ENCODE results near the gene RELN.

Gene RELN

GRCh38 chr7:103990991-103991390, 1.5 kb upstream of the RELN start:
- DNase-seq (ENCODE audit: low spot score) = no peak

GRCh38 chr7:103989785-103990767, 618 bp upstream of the RELN start:
- DNase-seq (ENCODE audit: low spot score) = no peak

GRCh38 chr7:103988468-103989199, 824 bp downstream of the RELN start:
- no peak for DNase-seq (ENCODE audit: low spot score)

DNA sequence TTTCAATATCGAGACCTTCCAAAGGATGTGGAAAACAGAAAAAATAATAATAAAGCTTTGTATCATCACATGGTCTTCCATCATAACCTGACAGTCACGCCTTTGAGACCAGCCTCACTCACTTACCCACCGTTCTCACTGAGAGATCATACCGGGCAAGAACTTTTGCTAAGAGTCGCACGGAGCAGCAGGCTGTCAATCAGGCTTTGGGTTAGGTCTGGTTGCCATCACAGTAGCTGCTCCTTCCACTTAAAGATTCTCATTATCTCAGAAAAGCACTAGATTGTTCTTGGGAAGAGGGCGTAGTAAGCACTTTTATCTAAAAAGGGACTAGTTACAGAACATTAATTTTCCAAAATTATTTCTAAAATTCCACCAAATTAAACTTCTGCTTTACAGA, 2.0 kb downstream of the RELN start:
- no peak for DNase-seq (ENCODE audit: low spot score)

DNA sequence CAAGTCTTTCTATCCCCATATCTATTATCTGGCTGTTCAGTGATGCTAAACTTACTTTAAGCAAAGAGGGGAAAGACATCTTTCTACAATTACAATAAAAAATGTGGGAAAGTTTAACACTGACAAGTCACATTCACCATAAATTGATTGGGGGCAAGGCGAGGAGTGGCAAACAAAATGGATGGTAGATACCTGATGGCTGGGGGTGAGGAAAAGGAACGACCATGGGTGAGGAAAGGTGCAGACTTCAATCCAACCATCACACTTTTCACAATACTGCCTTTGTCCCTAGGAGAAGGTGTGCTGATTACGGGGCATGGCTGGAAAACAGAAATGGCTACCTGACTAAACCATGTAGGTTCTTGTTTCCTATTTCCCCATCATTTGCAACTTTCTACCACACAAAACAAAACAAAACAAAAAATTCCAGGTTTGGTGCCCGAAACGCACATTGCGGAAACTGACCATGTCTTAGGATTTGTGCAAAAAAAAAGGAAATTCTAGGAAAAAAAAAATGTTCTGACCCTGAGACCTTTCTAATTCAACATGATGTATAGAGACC, 3.8 kb downstream of the RELN start:
- no peak for DNase-seq (ENCODE audit: low spot score)

DNA sequence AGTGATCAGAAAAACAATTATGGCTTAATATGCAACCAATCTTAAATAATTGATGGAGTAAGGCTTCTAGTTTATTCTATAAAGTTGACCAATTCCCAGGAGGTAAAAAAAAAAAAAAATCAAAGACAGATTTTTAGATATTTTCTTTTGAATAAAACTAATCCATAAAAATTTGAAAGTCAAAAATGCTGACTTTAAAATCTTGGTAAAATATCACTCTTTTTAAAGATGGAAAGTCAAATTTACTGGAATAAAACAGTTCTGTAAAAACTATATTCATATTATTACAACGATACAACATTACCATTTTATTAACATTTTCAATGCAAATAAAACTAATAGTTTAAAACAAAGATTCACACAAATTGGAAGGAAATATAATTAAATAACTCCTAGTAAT, 5.4 kb downstream of the RELN start:
- no peak for DNase-seq (ENCODE audit: low spot score)

GRCh38 chr7:103983201-103983977, 6.1 kb downstream of the RELN start:
- no peak for DNase-seq (ENCODE audit: low spot score)

DNA sequence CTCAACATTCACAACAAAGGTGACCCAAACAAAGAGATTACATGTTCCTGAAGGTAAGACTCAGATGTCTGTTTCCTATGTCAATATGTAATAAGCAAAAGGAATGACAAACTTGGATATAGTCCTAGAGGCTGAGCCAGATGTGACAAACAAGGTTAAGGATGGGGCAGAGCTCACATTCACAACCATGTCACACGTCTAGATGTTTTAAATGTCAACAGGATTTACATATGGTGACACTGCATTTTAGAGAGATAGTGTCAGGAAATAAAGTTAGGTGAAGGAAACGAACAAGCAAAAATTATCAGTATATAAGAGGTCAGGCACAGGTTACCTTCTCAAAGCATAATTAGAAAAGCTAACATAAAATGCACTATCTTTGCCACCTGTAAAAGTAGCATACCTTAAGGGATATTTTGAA, 8.4 kb downstream of the RELN start:
- DNase-seq (ENCODE audit: low spot score) = no peak

- DNase-seq (ENCODE audit: low spot score) = no peak
These were observed 16.6 kb downstream of the RELN start for GRCh38 chr7:103972779-103973434.

DNA sequence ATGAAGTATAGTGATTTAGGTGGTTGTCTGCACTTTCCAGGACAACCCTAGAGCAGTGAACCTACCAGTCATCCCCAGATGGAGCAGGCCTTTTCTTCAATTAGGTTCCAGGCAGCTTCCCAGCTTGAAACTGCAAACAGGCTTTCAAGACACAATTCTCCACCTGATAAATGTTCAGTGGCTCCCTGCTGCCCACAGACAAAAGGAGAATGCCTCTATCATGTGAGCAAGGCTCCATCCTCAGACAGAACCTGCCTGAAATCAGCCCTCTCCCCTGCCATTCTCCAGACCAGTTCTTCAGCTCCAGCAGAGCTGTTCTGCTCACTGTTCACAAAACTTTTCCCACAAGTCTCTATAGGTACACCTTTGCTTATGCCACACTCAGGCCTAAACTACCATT, 22.1 kb downstream of the RELN start:
- DNase-seq (ENCODE audit: low spot score) = no peak

- DNase-seq (ENCODE audit: low spot score) = no peak
These were observed 22.7 kb downstream of the RELN start for GRCh38 chr7:103966593-103967277.

DNA sequence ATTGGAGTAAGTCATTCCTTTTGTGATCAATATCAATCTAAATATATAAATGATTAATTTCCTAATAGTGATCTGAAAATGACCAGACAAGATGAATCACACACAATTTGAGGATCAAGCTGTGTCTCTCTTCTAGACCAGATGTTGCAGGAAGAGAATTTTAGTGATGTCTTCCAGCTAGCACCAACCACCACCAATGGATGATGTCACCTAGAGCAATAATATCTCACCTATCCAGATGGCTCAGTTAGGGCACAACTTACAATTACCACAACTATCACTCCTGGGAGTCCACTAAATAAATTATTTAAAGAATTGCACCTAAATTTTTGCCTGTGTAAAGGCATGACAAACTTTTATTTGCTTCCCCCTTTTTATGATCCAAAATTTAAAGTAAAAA, 25.2 kb downstream of the RELN start:
- DNase-seq (ENCODE audit: low spot score) = no peak

DNA sequence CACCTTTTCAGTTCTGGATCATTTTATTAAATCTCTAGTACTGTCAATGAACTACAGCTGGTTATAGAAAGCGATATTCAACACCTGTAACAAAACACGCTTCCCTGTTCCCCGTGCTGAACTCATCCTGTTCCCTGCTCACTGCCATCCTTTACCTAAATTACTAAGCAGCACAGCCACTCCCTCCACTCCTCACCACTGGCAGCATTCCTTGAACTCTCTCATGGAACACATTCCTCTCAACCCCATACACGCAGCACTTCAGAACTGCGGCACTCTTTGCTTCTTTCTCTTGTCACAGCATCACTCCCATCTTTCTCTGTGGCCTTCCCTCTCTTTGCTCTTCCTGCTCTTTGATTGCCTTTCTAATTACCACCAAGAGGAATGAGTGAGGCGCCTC, 27.4 kb downstream of the RELN start:
- no peak for DNase-seq (ENCODE audit: low spot score)

- no peak for DNase-seq (ENCODE audit: low spot score)
These were observed 31.1 kb downstream of the RELN start for GRCh38 chr7:103958284-103958818.

DNA sequence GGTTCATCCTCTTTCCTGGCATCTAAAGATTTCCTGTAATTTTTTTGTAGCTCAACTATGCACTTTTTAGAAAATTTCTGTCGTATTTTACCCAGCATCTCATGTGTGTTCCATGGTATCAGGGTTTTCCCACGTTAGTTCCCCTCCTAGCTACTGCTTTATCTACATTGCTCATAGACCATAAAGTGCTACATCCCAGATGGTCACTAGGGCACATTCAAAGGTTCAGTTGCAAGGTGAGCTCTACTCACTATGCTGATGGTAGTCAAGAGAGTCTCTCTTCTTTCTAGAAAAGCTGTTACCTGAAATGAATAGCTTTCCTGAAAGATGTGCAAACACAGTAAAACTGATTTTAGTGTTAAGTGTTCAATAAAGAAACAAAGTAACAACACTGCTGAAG, 33.5 kb downstream of the RELN start:
- no peak for DNase-seq (ENCODE audit: low spot score)

GRCh38 chr7:103952408-103952807, 37.0 kb downstream of the RELN start:
- DNase-seq (ENCODE audit: low spot score) = no peak

DNA sequence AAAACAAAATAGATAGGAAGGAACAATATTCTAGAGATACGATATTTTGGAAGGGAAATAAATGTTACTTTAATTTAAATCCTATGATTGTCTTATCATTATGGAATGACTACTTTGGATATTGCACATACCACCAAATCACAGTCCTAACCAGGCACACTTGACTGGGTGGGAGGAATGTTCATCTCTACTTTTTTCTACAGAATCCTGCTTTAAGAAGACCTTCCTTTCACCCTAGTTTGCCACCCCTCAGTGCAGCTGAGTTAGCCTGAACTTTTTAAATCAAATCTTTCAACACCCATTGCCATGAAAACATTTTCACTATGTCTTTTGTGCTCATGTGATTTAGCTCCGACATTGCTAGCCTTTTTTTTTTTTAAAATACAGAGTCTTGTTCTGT, 38.1 kb downstream of the RELN start:
- DNase-seq (ENCODE audit: low spot score) = no peak

GRCh38 chr7:103949374-103949773, 40.1 kb downstream of the RELN start:
- DNase-seq (ENCODE audit: low spot score) = no peak

GRCh38 chr7:103947026-103947655, 42.3 kb downstream of the RELN start:
- DNase-seq (ENCODE audit: low spot score) = no peak

GRCh38 chr7:103944230-103944900, 45.1 kb downstream of the RELN start:
- DNase-seq (ENCODE audit: low spot score) = no peak

Measured in COLO829 (cell line).